ENCODE results near the gene TRIP10.
"Not testable (repeated sequence)": the region's sequence is repeated elsewhere in the genome, so short reads cannot be mapped to it uniquely, and the experiment has no call there.

TRIP10 gene, protein sequence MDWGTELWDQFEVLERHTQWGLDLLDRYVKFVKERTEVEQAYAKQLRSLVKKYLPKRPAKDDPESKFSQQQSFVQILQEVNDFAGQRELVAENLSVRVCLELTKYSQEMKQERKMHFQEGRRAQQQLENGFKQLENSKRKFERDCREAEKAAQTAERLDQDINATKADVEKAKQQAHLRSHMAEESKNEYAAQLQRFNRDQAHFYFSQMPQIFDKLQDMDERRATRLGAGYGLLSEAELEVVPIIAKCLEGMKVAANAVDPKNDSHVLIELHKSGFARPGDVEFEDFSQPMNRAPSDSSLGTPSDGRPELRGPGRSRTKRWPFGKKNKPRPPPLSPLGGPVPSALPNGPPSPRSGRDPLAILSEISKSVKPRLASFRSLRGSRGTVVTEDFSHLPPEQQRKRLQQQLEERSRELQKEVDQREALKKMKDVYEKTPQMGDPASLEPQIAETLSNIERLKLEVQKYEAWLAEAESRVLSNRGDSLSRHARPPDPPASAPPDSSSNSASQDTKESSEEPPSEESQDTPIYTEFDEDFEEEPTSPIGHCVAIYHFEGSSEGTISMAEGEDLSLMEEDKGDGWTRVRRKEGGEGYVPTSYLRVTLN

DNA sequence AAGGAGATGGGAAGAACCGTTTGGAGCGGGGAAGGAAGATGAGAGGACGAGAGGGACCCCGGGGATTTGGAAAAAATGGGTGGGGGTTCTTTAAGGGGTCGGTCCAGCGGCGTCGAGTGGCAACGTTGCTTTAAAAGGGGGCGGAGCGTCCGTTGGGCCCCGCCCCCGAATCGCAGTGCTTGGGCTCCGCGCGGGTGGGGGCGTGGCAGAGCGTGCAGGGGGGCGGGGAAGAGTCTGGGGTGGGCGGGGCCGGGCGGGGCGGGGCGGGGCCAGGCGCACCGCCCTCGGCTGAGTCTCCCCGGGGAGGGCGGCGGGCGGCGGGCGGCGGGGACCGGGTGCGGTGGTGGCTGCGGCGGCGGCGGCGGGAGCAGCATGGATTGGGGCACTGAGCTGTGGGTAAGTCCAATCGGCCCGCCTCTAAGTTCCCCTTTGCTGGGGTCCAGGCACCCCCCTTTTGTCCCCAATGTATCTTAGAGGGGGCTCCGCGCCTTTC lies at the start of gene TRIP10:
Gene TRIP10 (plus strand): TSS at position 291 of the 493 bp plus-strand sequence. CDS start 82 bp downstream, at position 373.
- DNase-seq, result peak in 53 of 56 donors; percentile 14 to 90 (median 68)

- DNase-seq, result no peak
Observed at GRCh38 chr19:6690160-6690885, 49.2 kb upstream of the TRIP10 start.

GRCh38 chr19:6691342-6691741 lies 48.1 kb upstream of the TRIP10 start:
- DNase-seq, result no peak

DNA sequence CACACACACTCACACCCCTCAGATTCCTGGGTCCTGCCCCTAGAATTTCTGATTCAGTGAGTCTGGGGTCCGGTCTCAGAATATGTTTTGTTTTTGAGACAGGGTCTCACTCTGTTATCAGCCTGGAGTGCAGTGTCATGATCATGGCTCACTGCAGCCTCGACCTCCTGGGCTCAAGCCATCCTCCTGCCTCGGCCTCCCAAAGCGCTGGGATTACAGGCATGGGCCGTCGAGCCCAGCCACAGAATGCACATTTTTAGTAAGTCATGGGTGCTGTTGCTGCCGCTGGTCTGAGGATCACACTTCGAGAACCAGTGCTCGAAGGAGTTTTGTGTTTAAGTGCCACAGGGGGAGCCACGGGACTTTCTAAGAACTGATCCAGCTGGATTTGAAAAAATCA lies 47.5 kb upstream of the TRIP10 start:
- no peak for DNase-seq

DNA sequence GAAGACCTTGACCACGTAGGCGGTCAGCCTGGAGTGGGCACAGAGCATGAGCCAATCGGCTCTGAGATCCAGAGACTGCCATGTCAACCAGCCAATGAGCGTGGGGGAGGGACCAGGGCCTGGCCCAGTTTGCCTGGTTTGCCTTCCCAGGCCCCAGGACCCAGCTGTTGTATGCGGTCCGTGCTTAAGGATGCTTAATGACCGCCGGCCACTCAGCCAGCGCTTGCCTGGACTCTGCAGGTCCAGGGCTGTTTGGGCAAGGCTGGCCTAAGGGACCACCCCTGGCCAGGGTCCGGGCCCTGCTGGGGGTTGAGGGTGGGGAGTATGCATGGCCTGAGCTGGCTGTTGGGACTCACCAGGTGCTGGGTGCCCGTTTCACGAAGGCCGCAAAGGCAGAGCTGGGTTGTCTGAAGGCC lies 46.4 kb upstream of the TRIP10 start:
- DNase-seq, result no peak

DNA sequence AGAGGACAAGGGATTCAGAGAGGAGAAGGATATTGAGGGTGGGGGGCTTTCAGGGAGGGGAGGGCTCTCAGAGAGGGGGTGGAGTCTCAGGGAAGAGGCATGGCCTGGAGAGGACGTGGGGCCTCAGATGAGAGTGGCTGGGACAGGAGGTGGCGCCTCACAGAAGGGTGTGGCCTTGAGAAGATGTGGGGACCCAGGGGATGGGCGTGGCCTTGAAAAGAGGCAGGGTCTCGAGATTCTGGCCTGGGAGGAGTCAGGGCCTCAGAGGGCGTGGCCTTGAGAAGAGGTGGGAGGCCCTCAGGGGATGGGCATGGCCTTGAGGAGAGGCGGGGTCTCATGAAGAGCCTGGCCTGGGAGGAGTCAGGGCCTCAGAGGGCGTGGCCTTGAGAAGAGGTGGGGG lies 45.8 kb upstream of the TRIP10 start:
- no peak for DNase-seq

DNA sequence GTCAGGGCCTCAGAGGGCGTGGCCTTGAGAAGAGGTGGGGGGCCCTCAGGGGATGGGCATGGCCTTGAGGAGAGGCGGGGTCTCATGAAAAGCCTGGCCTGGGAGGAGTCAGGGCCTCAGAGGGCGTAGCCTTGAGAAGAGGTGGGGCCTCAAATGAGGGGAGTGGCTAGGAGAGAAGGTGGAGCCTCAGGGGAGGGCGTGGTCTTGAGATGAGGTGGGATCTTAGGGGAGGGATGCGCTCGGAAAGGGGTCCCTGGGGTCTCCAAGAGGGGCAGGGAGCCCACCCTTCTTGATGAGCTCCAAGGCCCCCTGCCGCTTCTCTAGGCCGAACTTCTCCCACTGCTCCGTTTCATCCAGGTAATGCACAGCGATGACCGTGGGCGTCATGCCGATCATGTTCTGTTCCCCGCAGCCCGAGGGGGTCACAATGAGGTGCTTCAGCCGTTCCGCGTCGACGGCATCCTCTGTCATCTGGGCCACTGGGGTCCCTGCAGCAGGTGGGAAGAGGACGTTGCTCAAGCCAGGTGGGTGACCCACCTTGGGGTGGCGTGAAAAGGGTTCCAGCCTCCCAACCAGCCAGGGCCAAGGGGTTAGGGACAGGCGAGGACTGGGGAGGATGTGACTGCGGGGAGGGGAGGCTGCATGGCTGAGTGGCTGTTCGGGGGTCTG lies 45.2 kb upstream of the TRIP10 start:
- DNase-seq, result no peak

- no peak for DNase-seq
Observed at GRCh38 chr19:6696239-6696820, 43.1 kb upstream of the TRIP10 start.

GRCh38 chr19:6697291-6697690 lies 42.2 kb upstream of the TRIP10 start:
- DNase-seq, result no peak

DNA sequence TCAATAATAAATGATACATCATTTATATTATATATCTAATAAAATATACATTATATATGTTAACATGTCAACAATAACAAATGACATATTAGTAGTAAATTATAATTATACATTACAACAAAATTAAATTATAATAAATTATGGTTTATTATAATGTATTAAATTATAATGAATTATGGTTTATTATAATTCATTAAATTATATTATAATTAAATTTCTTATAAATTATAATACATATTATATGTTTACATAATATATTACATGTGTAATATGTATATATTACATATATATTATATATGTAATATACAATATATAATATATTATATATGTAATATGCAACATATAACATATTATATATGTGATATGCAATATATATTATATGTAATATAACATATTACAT lies 39.5 kb upstream of the TRIP10 start:
- no peak for DNase-seq

GRCh38 chr19:6700586-6701316 lies 38.7 kb upstream of the TRIP10 start:
- no peak for DNase-seq

GRCh38 chr19:6705931-6706632 lies 33.4 kb upstream of the TRIP10 start:
- DNase-seq, result no peak

DNA sequence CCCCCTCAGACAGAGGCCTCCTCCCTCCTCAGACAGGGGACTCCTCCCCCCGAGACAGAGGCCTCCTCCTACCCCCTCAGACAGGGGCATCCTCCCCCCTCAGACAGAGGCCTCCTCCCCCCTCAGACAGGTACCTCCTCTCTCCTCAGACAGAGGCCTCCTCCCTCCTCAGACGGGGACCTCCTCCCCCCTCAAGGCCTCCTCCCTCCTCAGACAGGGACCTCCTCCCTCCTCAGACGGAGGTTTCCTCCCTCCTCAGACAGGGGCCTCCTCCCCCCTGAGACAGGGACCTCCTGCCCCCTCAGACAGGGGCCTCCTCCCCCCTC lies 32.9 kb upstream of the TRIP10 start:
- DNase-seq, result no peak

DNA sequence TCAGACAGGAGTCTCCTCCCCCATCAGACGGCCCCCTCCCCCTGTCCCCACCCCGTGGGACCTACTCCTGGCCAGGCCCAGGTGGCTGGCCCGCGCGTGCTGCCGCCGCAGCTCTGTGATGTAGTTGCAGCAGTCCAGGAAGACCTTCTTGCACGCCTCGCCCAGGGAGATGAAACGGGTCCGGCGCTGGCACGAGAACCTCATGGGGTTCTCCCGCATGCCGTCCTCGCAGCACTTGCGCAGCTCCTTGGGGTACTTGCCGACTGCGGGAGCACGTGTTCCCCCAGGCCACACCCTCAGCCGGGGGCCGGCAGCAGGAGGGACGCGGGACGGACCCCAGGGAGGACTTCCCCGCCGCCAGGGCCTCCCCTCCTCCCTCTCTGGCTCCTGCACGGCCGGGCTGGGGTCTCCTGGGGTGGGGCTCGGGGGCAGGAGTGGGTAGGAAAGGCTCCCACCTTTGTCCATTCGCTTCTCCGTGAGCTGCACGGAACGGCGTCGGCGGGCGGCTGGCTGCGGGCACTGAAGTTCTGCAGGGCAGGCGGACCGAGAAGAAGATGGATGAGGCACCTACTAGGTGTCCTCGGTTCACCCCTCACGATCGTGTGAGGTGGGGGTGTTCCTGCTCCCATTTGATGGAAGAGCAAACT lies 32.3 kb upstream of the TRIP10 start:
- DNase-seq, result no peak

DNA sequence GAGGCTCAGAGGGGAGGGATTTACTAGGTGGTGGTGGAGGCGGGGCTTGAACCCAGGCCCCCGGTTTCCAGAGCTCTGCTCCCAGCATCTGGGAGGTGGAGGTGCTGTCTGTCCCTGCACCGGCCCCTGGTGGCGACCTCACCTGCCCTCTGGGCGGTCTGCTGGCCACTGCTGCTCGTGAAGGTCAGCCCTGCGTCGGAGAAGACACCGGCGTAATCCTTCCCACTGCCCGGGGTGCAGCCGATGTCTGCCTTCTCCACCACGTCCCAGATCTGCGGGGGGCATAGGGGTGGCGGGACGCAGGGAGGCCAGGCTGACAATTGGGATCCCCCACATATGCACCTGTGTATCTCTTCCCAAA lies 31.8 kb upstream of the TRIP10 start:
- DNase-seq, result no peak

DNA sequence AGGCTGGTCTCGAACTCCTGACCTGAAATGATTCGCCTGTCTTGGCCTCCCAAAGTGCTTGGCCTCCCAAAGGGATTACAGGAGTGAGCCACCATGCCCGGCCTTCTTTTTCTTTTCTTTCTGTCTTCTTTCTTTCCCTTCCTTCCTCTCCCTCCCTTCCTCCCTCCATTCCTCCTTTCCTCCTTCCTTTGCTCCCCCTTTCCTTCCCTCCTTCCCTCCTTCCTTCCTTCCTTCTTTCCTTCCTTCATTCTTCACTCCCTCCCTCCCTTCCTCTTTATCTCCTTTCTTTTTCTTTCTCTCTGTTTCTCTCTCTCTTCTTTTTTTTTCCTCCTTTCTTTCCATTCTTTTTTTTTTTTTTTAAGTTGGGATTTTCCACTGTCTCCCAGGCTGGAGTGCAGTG lies 31.1 kb upstream of the TRIP10 start:
- no peak for DNase-seq

- not testable (repeated sequence) for DNase-seq
Observed at GRCh38 chr19:6708913-6709312, 30.6 kb upstream of the TRIP10 start.

- DNase-seq, result no peak
Observed at GRCh38 chr19:6709549-6709948, 29.9 kb upstream of the TRIP10 start.

DNA sequence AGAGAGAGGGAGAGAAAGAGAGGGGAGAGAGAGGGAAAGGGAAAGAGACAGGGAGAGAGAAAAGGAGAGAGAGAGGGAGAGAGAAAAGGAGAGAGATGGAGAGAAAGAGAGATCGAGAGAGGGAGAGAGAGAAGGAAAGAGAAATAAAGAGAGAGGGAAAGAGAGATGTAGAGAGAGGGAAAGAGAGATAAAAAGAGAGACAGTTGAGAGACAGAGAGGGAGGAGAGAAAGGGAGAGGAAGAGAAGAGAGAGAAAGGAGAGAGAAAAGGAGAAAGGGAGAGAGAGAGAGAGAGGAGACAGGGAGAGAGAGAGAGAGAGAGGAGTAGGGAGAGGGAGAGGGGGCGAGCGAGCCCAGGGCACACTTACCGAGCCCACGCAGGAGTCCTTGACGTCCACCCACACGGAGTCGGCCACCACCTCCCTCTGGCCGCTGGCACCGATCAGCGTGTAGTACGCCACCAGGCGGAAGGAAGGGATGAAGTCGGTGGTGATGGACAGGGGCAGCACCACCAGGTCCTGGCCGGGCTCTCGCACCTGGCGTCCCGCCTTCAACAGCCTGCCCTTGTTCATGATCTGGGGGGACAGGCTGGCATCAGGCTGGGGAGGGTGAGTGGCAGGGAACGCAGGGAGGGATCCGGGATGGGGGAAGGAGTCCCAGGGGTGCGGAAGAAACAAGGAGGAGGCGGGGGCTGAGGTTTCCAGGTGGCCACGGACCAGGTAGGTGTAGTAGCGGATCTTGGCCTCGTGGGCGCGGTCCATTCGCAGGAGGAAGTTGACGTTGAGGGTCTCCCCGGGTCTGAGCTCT lies 29.0 kb upstream of the TRIP10 start:
- DNase-seq, result no peak
